IMR-90 (cell line): ENCODE results near the gene HPSE. TPM values are rescaled to one million over a fixed set of nuclear protein-coding genes. Genes with fewer than 3 reads are reported as not detected.

ENCODE experiments used
- ATAC-seq: fragments of 200-7000 bp; cut with Tn5 transposase; 2 replicates; pipeline ENCODE4 v1.9.1; 2020; ENCODE audit warnings: low read depth, mild to moderate bottlenecking, moderate library complexity
- BruUV-seq: library from RNA; stranded (reverse); fragments of 400-500 nt; replicated peaks from 2 replicates; lab custom pipeline; 2021; lab: Mats Ljungman, UMichigan
- CTCF ChIA-PET: fragments of 300-600 bp; formaldehyde crosslinking; extraction: SDS; loops from one replicate; lab custom pipeline; 2021; ENCODE audit warnings: antibody characterized with exemption; lab: Yijun Ruan, JAX
- POLR2A ChIA-PET: fragments of 300-600 bp; sonication (Branson Sonifier 250); formaldehyde crosslinking; loops from one replicate; lab custom pipeline; 2022; ENCODE audit warnings: antibody characterized with exemption; ENCODE audit not compliant: unreplicated experiment; lab: Charles Lee
- DNase-seq: peaks from one replicate; pipeline ENCODE4 v3.0.0; 2013
- H2AFZ ChIP-seq: replicated peaks from 2 replicates; pipeline ENCODE3; 2013; ENCODE audit warnings: low read length, mild to moderate bottlenecking; ENCODE audit not compliant: poor library complexity
- H2AK5ac ChIP-seq: 2 replicates; pipeline ENCODE4 v1.6.1; 2013; ENCODE audit warnings: low read depth, low read length, inconsistent platforms
- H2AK9ac ChIP-seq: replicated peaks from 2 replicates; pipeline ENCODE3; 2013; ENCODE audit warnings: mild to moderate bottlenecking, low read depth, low read length, moderate library complexity; ENCODE audit not compliant: poor library complexity
- H2BK120ac ChIP-seq: 2 replicates; pipeline ENCODE4 v1.6.1; 2013; ENCODE audit warnings: low read depth, low read length, inconsistent platforms
- H2BK15ac ChIP-seq: 3 replicates; pipeline ENCODE4 v1.6.1; 2013; ENCODE audit warnings: low read depth, low read length, inconsistent platforms
- H2BK20ac ChIP-seq: 2 replicates; pipeline ENCODE4 v1.6.1; 2013; ENCODE audit warnings: low read depth, mild to moderate bottlenecking, inconsistent platforms, low read length, moderate library complexity
- H2BK5ac ChIP-seq: 2 replicates; pipeline ENCODE4 v1.6.1; 2013; ENCODE audit warnings: mild to moderate bottlenecking, low read depth, low read length, inconsistent platforms; ENCODE audit not compliant: poor library complexity, severe bottlenecking
- H3K14ac ChIP-seq: replicated peaks from 2 replicates; pipeline ENCODE4 v1.6.1; 2013; ENCODE audit warnings: low read depth, low read length, inconsistent platforms
- H3K18ac ChIP-seq: 2 replicates; pipeline ENCODE4 v1.6.1; 2013; ENCODE audit warnings: low read depth, low read length, control low read depth
- H3K23ac ChIP-seq: 2 replicates; pipeline ENCODE4 v1.6.1; 2013; ENCODE audit warnings: low read depth, low read length, inconsistent platforms
- H3K27ac ChIP-seq: 2 replicates; pipeline ENCODE4 v1.5.1; 2013; ENCODE audit warnings: mild to moderate bottlenecking, control low read depth, low read length; ENCODE audit not compliant: insufficient read depth
- H3K27me3 ChIP-seq: 2 replicates; pipeline ENCODE4 v1.6.1; 2013; ENCODE audit warnings: low read length; ENCODE audit not compliant: control insufficient read depth, insufficient read depth
- H3K36me3 ChIP-seq: 2 replicates; pipeline ENCODE4 v1.6.1; 2013; ENCODE audit warnings: low read length, mixed read lengths; ENCODE audit not compliant: control insufficient read depth, insufficient read depth
- H3K4ac ChIP-seq: 2 replicates; pipeline ENCODE4 v1.6.1; 2013; ENCODE audit warnings: low read depth, low read length, inconsistent platforms
- H3K4me1 ChIP-seq: 2 replicates; pipeline ENCODE4 v1.6.1; 2013; ENCODE audit warnings: low read length, mixed read lengths; ENCODE audit not compliant: control insufficient read depth, insufficient read depth
- H3K4me2 ChIP-seq: 2 replicates; pipeline ENCODE4 v1.6.1; 2013; ENCODE audit warnings: low read depth, mild to moderate bottlenecking, control low read depth, low read length, moderate library complexity
- H3K4me3 ChIP-seq: 2 replicates; pipeline ENCODE4 v1.5.1; 2013; ENCODE audit warnings: low read depth, mild to moderate bottlenecking, control low read depth, low read length, moderate library complexity; ENCODE audit not compliant: insufficient read depth
- H3K56ac ChIP-seq: 2 replicates; pipeline ENCODE4 v1.6.1; 2013; ENCODE audit warnings: low read length, inconsistent platforms; ENCODE audit not compliant: insufficient read depth; ENCODE audit errors: extremely low read depth
- H3K79me1 ChIP-seq, 2 experiments: 2 replicates each; pipeline ENCODE4 v1.6.1; 2013; ENCODE audit warnings: low read length in 2 of 2, inconsistent platforms in 1 of 2, low read depth in 1 of 2
- H3K9ac ChIP-seq: 2 replicates; pipeline ENCODE4 v1.6.1; 2013; ENCODE audit warnings: low read depth, low read length, control low read depth
- H3K9me1 ChIP-seq: 2 replicates; pipeline ENCODE4 v1.6.1; 2013; ENCODE audit warnings: low read length, inconsistent platforms; ENCODE audit not compliant: insufficient read depth
- H3K9me3 ChIP-seq: 2 replicates; pipeline ENCODE4 v1.6.1; 2013; ENCODE audit warnings: low read length; ENCODE audit not compliant: control insufficient read depth, insufficient read depth
- H4K20me1 ChIP-seq: 2 replicates; pipeline ENCODE4 v1.6.1; 2013; ENCODE audit warnings: low read length, inconsistent platforms; ENCODE audit not compliant: insufficient read depth
- H4K5ac ChIP-seq: 2 replicates; pipeline ENCODE4 v1.6.1; 2013; ENCODE audit warnings: mild to moderate bottlenecking, low read depth, low read length, control low read depth
- H4K8ac ChIP-seq, 2 experiments: 2 replicates each; pipeline ENCODE4 v1.6.1; 2013; ENCODE audit warnings: low read depth in 2 of 2, low read length in 2 of 2, control low read depth in 1 of 2, inconsistent platforms in 1 of 2
- H4K91ac ChIP-seq: 2 replicates; pipeline ENCODE4 v1.6.1; 2013; ENCODE audit warnings: low read depth, low read length, inconsistent platforms; ENCODE audit not compliant: insufficient read depth
- CTCF ChIP-seq: conservative IDR thresholded peaks from 2 replicates; pipeline ENCODE4 v1.5.1; 2012; ENCODE audit warnings: mild to moderate bottlenecking, low read depth, low read length, improper control_type of control experiment
- SMC3 ChIP-seq: fragments of 150-350 bp; IDR thresholded peaks from 2 replicates; pipeline ENCODE4 v1.6.1; 2016; ENCODE audit warnings: low read depth, mild to moderate bottlenecking, antibody characterized with exemption, low read length, moderate library complexity
- WGBS, 2 experiments: methylation state at CpG; one replicate each; pipeline versions ENCODE4 v1.1.5 to v1.1.7; 2013; ENCODE audit warnings: missing lambda C conversion rate in 2 of 2; ENCODE audit not compliant: insufficient read length in 1 of 2; ENCODE audit errors: extremely low coverage in 2 of 2; 5-methylcytosine and 5-hydroxymethylcytosine counted together
- dilution Hi-C: fragments of 300-500 bp; cut with HindIII; formaldehyde crosslinking; loops from one replicate; pipeline ENCODE4 v1.14.3; 2018; ENCODE audit warnings: low sequenced_read_pairs; ENCODE audit not compliant: unreplicated experiment
- in situ Hi-C: fragments of 300-500 bp; cut with MboI; formaldehyde crosslinking; loops from 3 replicates; pipeline ENCODE4 v1.14.3; 2019; ENCODE audit warnings: low sequenced_read_pairs, inconsistent platforms, mixed read lengths
- intact Hi-C: fragments of 100-400 bp; cut with micrococcal nuclease; formaldehyde crosslinking; loops from 2 replicates; pipeline ENCODE4 v1.10.0; 2022
- polyA plus RNA-seq, 3 experiments: library from polyadenylated mRNA; depleted of rRNA; stranded (reverse); fragments of >200 nt; gene quantifications; 2 replicates each; pipeline ENCODE4 v1.2.3, GENCODE V29; 2012; ENCODE audit warnings: low replicate concordance in 1 of 3
- total RNA-seq: library from RNA; depleted of rRNA; stranded (reverse); fragments of >200 nt; gene quantifications from 2 replicates; pipeline ENCODE4 v1.2.3, GENCODE V29; 2012

The HPSE gene
- total and polyA plus RNA-seq, 2 of the 4 experiments (the other 2 are of a cell fraction), result under 0.01 to 0.09 TPM

GRCh38 chr4:83328521-83329187 lies 6.0 kb downstream of the HPSE start:
- no peak overlapping the region for H2BK5ac ChIP-seq
- 34% methylated on average over 6 of the region's 7 CpGs; no CpG with 5 or more reads in 1 of the 2 experiments for WGBS, 2 experiments
- no peak overlapping the region for H3K23ac ChIP-seq
- TF ChIP-seq SMC3, result no peak
- 0 out of 2 replicates have a peak, but pooled peaks have one; percentile 3 for TF ChIP-seq CTCF
- H2AK5ac ChIP-seq, result no peak overlapping the region
- no peak overlapping the region for H3K4me3 ChIP-seq
- no peak overlapping the region for H4K91ac ChIP-seq
- DNase-seq (no peak), ATAC-seq (no peak)
- intact Hi-C loops, result no loop called here
- H2AK9ac ChIP-seq, result no peak overlapping the region
- no peak overlapping the region for H2BK15ac ChIP-seq
- dilution Hi-C loops, result no loop called here
- no peak overlapping the region for H3K18ac ChIP-seq
- in situ Hi-C loops, result no loop called here
- H3K56ac ChIP-seq, result no peak overlapping the region
- no peaks in the 10 kb centered on the region for H4K20me1 ChIP-seq
- H2BK20ac ChIP-seq, result no peak overlapping the region
- H3K4ac ChIP-seq, result no peak overlapping the region
- no peaks in the 10 kb centered on the region for H3K9me3 ChIP-seq
- BruUV-seq, result no TSS peak
- no peak overlapping the region for H3K4me2 ChIP-seq
- ChIA-PET CTCF (no interaction called here), POLR2A (no interaction called here)
- H3K79me1 ChIP-seq, result no peaks in the 10 kb centered on the region
- no peak overlapping the region for H2AFZ ChIP-seq
- no peaks in the 10 kb centered on the region for H3K36me3 ChIP-seq
- H3K4me1 ChIP-seq, result no peaks in the 10 kb centered on the region
- no peaks in the 10 kb centered on the region for H3K9me1 ChIP-seq
- no peak overlapping the region for H2BK120ac ChIP-seq
- no peak overlapping the region for H4K5ac ChIP-seq
- H3K9ac ChIP-seq, result no peak overlapping the region
- no peak overlapping the region for H3K14ac ChIP-seq
- peaks cover 30% of the 10 kb centered on the region for H3K27me3 ChIP-seq
- H4K8ac ChIP-seq, result no peak overlapping the region
- H3K27ac ChIP-seq, result no peak overlapping the region
